Activated CD8-positive, alpha-beta T cell treated with anti-CD3 and anti-CD28 coated beads, Interleukin-2, amount 10 ng/mL, durations not matched to agents 7 days and 5 days (primary cell): ENCODE measurements around the gene NRXN3. TPM values are rescaled to one million over a fixed set of nuclear protein-coding genes. Genes with fewer than 3 reads are reported as not detected.
"Not testable (repeated sequence)": the region's sequence is repeated elsewhere in the genome, so short reads cannot be mapped to it uniquely, and the experiment has no call there.

ENCODE experiments used
- ATAC-seq: fragments of 150-1000 bp; cut with Tn5 transposase; one replicate; pipeline ENCODE4 v1.10.0; 2021; ENCODE audit warnings: moderate library complexity
- CTCF ChIA-PET: fragments of 350-600 bp; sonication (Branson Sonifier 250); formaldehyde crosslinking; loops from one replicate; lab custom pipeline; 2021; ENCODE audit warnings: antibody characterized with exemption; lab: Charles Lee
- POLR2A ChIA-PET: fragments of 350-600 bp; sonication (Branson Sonifier 250); formaldehyde crosslinking; loops from one replicate; lab custom pipeline; 2021; ENCODE audit warnings: antibody characterized with exemption; lab: Charles Lee
- DNase-seq: peaks from one replicate; pipeline ENCODE4 v3.0.0-alpha.2; 2020
- H3K27ac Mint-ChIP-seq: one replicate; pipeline ENCODE4 v1.8.0; 2021; ENCODE audit warnings: mild to moderate bottlenecking, mixed read lengths
- H3K27me3 Mint-ChIP-seq: one replicate; pipeline ENCODE4 v1.8.0; 2021; ENCODE audit warnings: low read depth, mixed read lengths
- H3K36me3 Mint-ChIP-seq: one replicate; pipeline ENCODE4 v1.8.0; 2021; ENCODE audit warnings: low read depth, mixed read lengths
- H3K4me1 Mint-ChIP-seq: one replicate; pipeline ENCODE4 v1.8.0; 2021; ENCODE audit warnings: low read depth, mixed read lengths
- H3K4me3 Mint-ChIP-seq: one replicate; pipeline ENCODE4 v1.8.0; 2021; ENCODE audit warnings: mild to moderate bottlenecking, mixed read lengths
- H3K9me3 Mint-ChIP-seq: one replicate; pipeline ENCODE4 v1.8.0; 2022; ENCODE audit warnings: mixed read lengths; ENCODE audit not compliant: insufficient read depth
- total RNA-seq, 2 experiments: library from RNA; stranded (reverse); gene quantifications; one replicate each; pipeline ENCODE4 v1.2.3, GENCODE V29; 2021

NRXN3 gene
- total RNA-seq, 2 experiments from 2014 or later: not detected

GRCh38 chr14:79098324-79098723 lies 928.2 kb downstream of the NRXN3 start:
- CTCF ChIA-PET: no interaction called here
- H3K36me3 Mint-ChIP-seq: no peaks in the 10 kb centered on the region

DNA sequence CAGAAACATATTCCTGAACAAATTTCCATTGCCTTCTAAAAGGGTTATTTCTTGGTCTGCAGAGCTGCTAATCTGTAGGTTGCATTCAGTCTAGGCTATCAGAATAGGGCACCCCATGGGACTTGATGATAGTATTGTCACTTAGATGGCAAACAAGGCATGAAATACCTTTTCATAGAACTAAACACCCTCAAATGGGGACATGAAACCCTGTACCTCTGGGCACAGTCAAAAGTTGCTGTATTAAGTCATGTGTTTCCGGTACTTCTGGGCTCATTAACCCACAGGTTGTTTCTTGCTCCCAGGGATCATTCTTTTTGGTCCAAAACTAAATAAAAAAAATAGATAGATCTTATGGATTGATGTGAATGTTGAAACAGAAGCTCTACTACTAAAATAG lies 930.4 kb downstream of the NRXN3 start:
- no peak overlapping the region for H3K4me3 Mint-ChIP-seq
- POLR2A ChIA-PET: no interaction called here

More at GRCh38 chr14:79098324-79098723, 928.2 kb downstream of the NRXN3 start:
- Mint-ChIP-seq H3K27me3 (no peaks in the 10 kb centered on the region), H3K9me3 (no peaks in the 10 kb centered on the region), H3K4me3 (no peak overlapping the region), H3K4me1 (no peaks in the 10 kb centered on the region), H3K27ac (no peak overlapping the region)
- POLR2A ChIA-PET: no interaction called here
- ATAC-seq: no peak
- DNase-seq: no peak

GRCh38 chr14:79101388-79101787 lies 931.2 kb downstream of the NRXN3 start:
- no peak overlapping the region for H3K27ac Mint-ChIP-seq
- no peak for DNase-seq
- POLR2A ChIA-PET: no interaction called here
- H3K27me3 Mint-ChIP-seq: no peaks in the 10 kb centered on the region
- no peaks in the 10 kb centered on the region for H3K4me1 Mint-ChIP-seq
- H3K36me3 Mint-ChIP-seq: no peaks in the 10 kb centered on the region
- ATAC-seq: no peak
- CTCF ChIA-PET: no interaction called here
- H3K4me3 Mint-ChIP-seq: no peak overlapping the region
- H3K9me3 Mint-ChIP-seq: no peaks in the 10 kb centered on the region

More for the DNA sequence above, 930.4 kb downstream of the NRXN3 start:
- ATAC-seq: no peak
- Mint-ChIP-seq H3K4me1 (no peaks in the 10 kb centered on the region), H3K27ac (no peak overlapping the region), H3K9me3 (no peaks in the 10 kb centered on the region), H3K36me3 (no peaks in the 10 kb centered on the region), H3K27me3 (no peaks in the 10 kb centered on the region)
- CTCF ChIA-PET: no interaction called here
- DNase-seq: no peak

DNA sequence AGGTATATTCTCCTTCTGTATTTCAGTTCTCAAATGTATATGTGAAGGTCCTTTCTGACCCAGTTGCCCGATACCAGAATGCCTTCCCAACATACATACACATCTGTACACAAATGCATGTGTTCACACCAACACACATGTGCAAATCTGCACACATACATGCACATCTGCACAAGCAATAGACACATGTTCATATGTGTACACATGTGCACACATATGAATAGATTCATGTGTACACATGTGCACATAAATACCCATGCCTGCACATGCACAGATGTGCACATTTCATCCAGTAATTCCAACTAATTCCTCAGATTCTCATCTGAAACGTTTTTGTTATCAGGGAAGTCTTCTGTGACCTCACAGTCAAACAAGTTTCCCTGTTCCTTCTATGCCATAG lies 933.6 kb downstream of the NRXN3 start:
- no peaks in the 10 kb centered on the region for H3K36me3 Mint-ChIP-seq
- H3K9me3 Mint-ChIP-seq: no peaks in the 10 kb centered on the region
- H3K4me3 Mint-ChIP-seq: no peak overlapping the region
- DNase-seq (no peak), ATAC-seq (no peak)
- no peak overlapping the region for H3K27ac Mint-ChIP-seq
- CTCF ChIA-PET: no interaction called here
- no peaks in the 10 kb centered on the region for H3K27me3 Mint-ChIP-seq
- POLR2A ChIA-PET: no interaction called here
- no peaks in the 10 kb centered on the region for H3K4me1 Mint-ChIP-seq

GRCh38 chr14:79110564-79110963 lies 940.4 kb downstream of the NRXN3 start:
- ATAC-seq, H3K27me3 Mint-ChIP-seq, H3K9me3 Mint-ChIP-seq, H3K4me1 Mint-ChIP-seq, H3K27ac Mint-ChIP-seq, CTCF ChIA-PET, DNase-seq, POLR2A ChIA-PET, H3K36me3 Mint-ChIP-seq, H3K4me3 Mint-ChIP-seq: not testable (repeated sequence)

- CTCF ChIA-PET: no interaction called here
- no peaks in the 10 kb centered on the region for H3K4me1 Mint-ChIP-seq
- H3K4me3 Mint-ChIP-seq: no peak overlapping the region
- no peaks in the 10 kb centered on the region for H3K36me3 Mint-ChIP-seq
- no peak overlapping the region for H3K27ac Mint-ChIP-seq
- ATAC-seq (no peak), DNase-seq (no peak)
- POLR2A ChIA-PET: no interaction called here
- H3K9me3 Mint-ChIP-seq: no peaks in the 10 kb centered on the region
- no peaks in the 10 kb centered on the region for H3K27me3 Mint-ChIP-seq
These were observed 941.9 kb downstream of the NRXN3 start for GRCh38 chr14:79111987-79112501.

GRCh38 chr14:79117561-79117960 lies 947.4 kb downstream of the NRXN3 start:
- Mint-ChIP-seq H3K27me3 (no peaks in the 10 kb centered on the region), H3K9me3 (no peaks in the 10 kb centered on the region), H3K27ac (no peak overlapping the region), H3K4me1 (no peaks in the 10 kb centered on the region), H3K4me3 (no peak overlapping the region), H3K36me3 (no peaks in the 10 kb centered on the region)
- DNase-seq: no peak
- CTCF ChIA-PET: no interaction called here
- no peak for ATAC-seq
- POLR2A ChIA-PET: no interaction called here

DNA sequence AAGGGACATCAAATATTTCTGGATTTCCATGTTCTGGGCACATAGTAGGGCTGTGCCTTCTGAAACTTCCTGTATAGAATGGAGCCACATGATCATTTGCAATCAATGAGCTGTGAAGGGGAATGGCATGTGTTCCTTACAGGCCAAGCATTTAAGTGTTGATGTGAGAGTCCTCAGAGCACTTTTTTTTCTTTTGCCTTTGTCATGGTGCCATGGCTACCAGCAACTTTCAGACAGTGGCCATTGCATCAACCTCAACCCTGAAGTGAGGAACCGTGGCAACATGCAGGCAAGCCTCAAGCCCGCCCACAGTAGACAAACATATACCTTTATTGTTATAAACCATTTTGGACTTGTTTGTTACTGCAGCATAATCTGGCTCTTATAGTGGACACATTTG lies 948.1 kb downstream of the NRXN3 start:
- POLR2A ChIA-PET: no interaction called here
- Mint-ChIP-seq H3K36me3 (no peaks in the 10 kb centered on the region), H3K9me3 (no peaks in the 10 kb centered on the region), H3K4me1 (no peaks in the 10 kb centered on the region), H3K27ac (no peak overlapping the region), H3K4me3 (no peak overlapping the region), H3K27me3 (no peaks in the 10 kb centered on the region)
- ATAC-seq: no peak
- DNase-seq: no peak
- CTCF ChIA-PET: no interaction called here

GRCh38 chr14:79134361-79134760 lies 964.2 kb downstream of the NRXN3 start:
- DNase-seq: no peak
- no peaks in the 10 kb centered on the region for H3K36me3 Mint-ChIP-seq
- no peaks in the 10 kb centered on the region for H3K4me1 Mint-ChIP-seq
- no peak overlapping the region for H3K27ac Mint-ChIP-seq
- ATAC-seq: no peak
- no peaks in the 10 kb centered on the region for H3K9me3 Mint-ChIP-seq
- POLR2A ChIA-PET: no interaction called here
- CTCF ChIA-PET: no interaction called here
- H3K4me3 Mint-ChIP-seq: no peak overlapping the region
- H3K27me3 Mint-ChIP-seq: no peaks in the 10 kb centered on the region

DNA sequence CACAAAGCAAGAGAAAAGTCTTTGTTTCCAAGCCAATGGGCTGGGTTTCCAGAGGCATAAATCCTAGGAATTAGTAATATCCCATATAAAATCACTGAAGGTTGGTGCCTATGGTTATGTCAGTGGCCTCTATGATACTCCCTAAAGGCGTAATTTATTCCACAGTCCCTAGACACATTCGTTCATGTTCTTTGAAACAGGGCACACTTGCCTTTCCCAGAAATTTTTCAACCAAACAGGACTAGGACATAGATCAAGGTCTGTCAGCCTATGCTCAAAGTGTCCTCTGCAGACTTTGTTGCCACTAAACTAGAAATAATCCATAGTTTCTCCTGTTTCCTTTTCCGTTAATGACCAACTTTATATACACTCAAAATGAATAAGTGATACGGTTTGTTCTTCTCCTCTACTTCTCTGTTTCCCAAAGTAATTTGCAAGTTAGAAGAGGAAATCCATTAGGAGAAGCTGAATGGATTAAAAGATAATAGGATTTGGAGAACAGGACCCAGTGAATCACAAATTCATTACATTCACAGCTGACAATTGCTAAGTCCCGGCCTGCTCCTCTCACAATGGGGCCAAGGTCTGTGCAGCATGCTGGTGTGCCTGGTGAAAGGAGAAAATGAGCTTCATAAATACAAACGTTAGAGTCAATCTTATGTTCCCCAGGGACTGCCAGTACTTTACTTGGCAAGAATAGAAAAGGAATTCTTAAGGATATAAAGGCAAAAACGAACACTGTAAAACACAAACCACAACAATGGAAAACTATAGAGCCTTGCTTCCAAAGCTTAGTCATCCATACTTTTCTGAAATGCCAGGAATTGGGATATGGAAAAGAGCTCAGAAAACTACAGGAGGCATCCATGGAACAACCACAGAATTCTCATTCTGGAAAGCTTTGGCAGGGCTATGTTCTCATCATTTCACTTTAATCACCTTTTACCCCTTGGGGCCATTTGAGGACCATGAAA lies 966.2 kb downstream of the NRXN3 start:
- Mint-ChIP-seq H3K9me3 (no peaks in the 10 kb centered on the region), H3K4me1 (no peaks in the 10 kb centered on the region), H3K27me3 (no peaks in the 10 kb centered on the region), H3K4me3 (no peak overlapping the region), H3K36me3 (no peaks in the 10 kb centered on the region), H3K27ac (no peak overlapping the region)
- CTCF ChIA-PET: no interaction called here
- POLR2A ChIA-PET: no interaction called here
- no peak for ATAC-seq
- DNase-seq: no peak

DNA sequence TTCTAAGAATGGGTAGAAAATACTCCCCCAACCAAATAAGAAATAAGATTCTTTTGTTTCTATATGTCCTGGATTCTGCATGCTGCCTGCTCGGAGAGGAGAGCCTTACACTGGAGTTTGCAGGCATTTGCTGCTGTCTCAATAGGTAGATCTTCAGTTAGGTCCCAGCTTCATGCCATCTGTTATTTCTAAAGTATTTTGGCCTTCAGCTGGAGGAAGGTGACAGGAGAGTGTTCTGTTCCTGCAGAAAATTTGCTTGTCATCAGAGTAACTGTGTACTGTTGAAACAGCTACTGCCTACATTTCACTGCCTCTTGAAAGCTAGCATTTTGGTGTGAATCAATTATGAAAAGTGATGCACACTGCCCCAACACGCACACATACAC lies 966.9 kb downstream of the NRXN3 start:
- no peak for ATAC-seq
- Mint-ChIP-seq H3K4me1 (no peaks in the 10 kb centered on the region), H3K4me3 (no peak overlapping the region), H3K9me3 (no peaks in the 10 kb centered on the region), H3K27ac (no peak overlapping the region), H3K36me3 (no peaks in the 10 kb centered on the region), H3K27me3 (no peaks in the 10 kb centered on the region)
- POLR2A ChIA-PET: no interaction called here
- CTCF ChIA-PET: no interaction called here
- no peak for DNase-seq

DNA sequence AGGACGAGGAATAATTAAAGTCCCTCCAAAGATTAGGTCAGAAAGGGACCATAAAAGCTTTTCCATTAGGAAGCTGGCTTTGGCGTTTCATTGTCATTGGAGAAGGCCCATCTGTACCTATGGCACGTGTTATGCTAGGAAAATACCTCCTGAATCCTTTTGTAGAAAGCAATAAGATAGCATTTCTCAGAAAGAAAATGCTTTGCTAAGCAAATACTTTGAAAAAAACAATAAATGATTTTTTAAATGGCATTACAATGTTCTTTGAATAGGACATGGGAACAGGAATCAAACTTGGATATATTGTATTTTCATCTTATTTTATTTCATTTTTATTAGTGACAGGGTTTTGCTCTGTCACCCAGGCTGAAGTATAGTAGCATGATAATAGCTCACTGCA lies 967.7 kb downstream of the NRXN3 start:
- H3K4me3 Mint-ChIP-seq: no peak overlapping the region
- H3K36me3 Mint-ChIP-seq: no peaks in the 10 kb centered on the region
- no peaks in the 10 kb centered on the region for H3K9me3 Mint-ChIP-seq
- POLR2A ChIA-PET: no interaction called here
- no peak overlapping the region for H3K27ac Mint-ChIP-seq
- no peaks in the 10 kb centered on the region for H3K27me3 Mint-ChIP-seq
- no peaks in the 10 kb centered on the region for H3K4me1 Mint-ChIP-seq
- DNase-seq (no peak), ATAC-seq (no peak)
- CTCF ChIA-PET: no interaction called here
